RWPE1 (cell line): ENCODE measurements around the gene TMEM50B.
"Not testable (repeated sequence)": the region's sequence is repeated elsewhere in the genome, so short reads cannot be mapped to it uniquely, and the experiment has no call there.

Experiments used
- CTCF ChIA-PET: fragments of 350-600 bp; sonication (Branson Sonifier 250); formaldehyde crosslinking; extraction: SDS; loops from one replicate; lab custom pipeline; 2021; lab: Yijun Ruan, JAX
- POLR2A ChIA-PET: fragments of 400-600 bp; formaldehyde crosslinking; extraction: SDS; loops from one replicate; lab custom pipeline; 2020; ENCODE audit warnings: antibody characterized with exemption; ENCODE audit not compliant: low non-redundant PET; lab: Yijun Ruan, JAX
- DNase-seq: peaks from one replicate; pipeline ENCODE4 v3.0.0; 2012; ENCODE audit warnings: low spot score
- H3K27ac ChIP-seq: fragments of 450-650 bp; 2 replicates; pipeline ENCODE4 v1.5.1; 2017
- TF ChIP-seq, protein P1 (sequence below): fragments of 450-650 bp; conservative IDR thresholded peaks from 2 replicates; pipeline ENCODE4 v1.5.1; 2017; ENCODE audit warnings: low read depth, mild to moderate bottlenecking

The TMEM50B gene

DNA sequence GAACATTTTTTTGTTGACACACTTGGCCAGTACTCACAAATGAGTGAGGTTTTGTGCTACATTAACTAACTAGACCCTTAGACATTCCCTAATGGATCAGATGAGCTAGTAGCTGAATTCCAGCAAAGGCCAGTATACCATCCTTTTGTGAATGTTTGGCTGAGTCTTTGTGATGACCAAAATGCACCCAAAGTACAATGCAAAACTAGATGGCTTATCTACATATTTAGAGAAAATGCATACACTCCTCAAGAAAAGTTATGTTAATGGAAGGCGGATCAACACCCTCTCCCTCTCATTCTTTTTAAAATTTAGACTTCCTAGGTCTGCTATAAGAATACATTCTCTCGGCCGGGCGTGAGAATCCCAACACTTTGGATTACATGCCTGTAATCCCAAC lies 31.9 kb upstream of the TMEM50B start:
- DNase-seq, result no peak
- POLR2A ChIA-PET, result no interaction called here
- TF ChIP-seq, protein P1, sequence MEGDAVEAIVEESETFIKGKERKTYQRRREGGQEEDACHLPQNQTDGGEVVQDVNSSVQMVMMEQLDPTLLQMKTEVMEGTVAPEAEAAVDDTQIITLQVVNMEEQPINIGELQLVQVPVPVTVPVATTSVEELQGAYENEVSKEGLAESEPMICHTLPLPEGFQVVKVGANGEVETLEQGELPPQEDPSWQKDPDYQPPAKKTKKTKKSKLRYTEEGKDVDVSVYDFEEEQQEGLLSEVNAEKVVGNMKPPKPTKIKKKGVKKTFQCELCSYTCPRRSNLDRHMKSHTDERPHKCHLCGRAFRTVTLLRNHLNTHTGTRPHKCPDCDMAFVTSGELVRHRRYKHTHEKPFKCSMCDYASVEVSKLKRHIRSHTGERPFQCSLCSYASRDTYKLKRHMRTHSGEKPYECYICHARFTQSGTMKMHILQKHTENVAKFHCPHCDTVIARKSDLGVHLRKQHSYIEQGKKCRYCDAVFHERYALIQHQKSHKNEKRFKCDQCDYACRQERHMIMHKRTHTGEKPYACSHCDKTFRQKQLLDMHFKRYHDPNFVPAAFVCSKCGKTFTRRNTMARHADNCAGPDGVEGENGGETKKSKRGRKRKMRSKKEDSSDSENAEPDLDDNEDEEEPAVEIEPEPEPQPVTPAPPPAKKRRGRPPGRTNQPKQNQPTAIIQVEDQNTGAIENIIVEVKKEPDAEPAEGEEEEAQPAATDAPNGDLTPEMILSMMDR, result no peak
- CTCF ChIA-PET, result no interaction called here
- no peak overlapping the region for H3K27ac ChIP-seq

DNA sequence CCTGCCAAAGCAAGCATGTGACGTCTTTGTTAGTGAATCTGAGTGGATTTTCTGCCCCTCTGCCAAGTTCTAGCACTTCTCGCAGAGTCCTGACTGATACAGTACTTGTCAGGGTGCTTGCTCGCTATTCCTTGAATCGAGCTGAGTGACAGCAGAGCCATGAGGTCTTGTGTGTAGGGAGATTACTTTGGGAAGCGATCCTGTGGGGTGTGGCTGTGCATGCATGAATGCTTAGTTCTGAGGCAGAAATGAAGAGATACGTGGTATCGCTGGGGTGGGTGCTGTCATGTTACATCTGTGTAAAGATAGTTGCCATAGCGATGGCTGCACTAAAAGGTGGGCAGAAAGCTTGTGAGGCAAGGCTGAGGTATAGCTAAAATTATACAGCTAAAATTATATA lies 31.1 kb upstream of the TMEM50B start:
- TF ChIP-seq, protein P1, result no peak
- CTCF ChIA-PET, result no interaction called here
- DNase-seq, result no peak
- H3K27ac ChIP-seq, result no peak overlapping the region
- POLR2A ChIA-PET, result no interaction called here

DNA sequence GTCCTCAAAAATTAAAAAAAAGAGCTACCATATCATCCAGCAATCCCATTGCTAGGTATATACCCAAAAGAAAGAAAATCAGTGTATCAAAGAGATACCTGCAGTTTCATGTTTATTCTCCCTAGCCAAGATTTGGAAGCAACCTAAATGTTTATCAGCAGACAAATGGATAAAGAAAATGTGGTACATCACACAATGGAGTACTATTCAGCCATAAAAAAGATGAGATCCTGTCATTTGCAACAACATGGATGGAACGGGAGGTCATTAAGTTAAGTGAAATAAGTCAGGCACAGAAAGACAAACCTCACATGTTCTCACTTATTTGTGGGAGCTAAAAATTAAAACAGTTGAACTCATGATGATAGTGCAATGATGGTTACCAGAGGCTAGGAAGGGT lies 27.2 kb upstream of the TMEM50B start:
- CTCF ChIA-PET, H3K27ac ChIP-seq, DNase-seq, POLR2A ChIA-PET: not testable (repeated sequence)

DNA sequence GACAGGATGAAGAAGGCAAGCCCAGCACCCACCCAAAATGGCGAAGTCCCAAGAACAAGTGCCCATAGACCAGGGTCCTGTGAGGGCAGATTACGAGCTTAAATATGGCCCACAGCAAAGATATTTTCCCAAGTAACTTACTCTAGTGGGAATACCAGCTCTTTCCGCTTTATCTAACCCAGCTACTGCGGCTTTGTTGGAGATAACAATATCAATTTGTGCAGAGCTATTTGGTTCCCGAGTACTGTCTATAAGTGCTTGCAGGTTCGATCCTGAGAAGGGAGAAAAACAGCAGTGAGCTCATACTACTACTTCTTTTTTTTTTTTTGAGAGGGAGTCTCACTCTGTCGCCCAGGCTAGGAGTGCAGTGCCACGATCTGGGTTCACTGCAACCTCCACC lies 26.1 kb upstream of the TMEM50B start:
- TF ChIP-seq, protein P1, result no peak
- POLR2A ChIA-PET, result no interaction called here

DNA sequence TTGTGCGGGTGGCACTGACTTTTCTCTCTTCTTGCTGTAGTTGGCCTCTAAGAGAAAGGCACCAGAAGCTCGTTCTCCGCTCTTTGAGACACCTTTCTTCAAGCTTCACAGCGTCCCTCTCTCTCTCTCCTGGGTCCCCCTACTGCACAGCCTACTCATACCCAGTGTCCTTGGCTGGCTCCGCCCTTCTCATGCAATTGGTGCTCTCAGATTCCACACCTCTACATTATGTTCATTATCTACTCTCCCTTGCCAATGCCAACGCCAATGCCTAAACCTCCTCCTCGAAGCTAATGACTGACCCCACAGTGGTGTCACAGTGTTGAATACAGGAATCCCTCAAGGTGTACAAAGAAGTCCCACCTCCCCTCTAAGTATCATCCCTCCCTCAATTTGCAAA lies 16.6 kb upstream of the TMEM50B start:
- no peak overlapping the region for H3K27ac ChIP-seq
- TF ChIP-seq, protein P1, result no peak
- ChIA-PET CTCF (no interaction called here), POLR2A (no interaction called here)
- no peak for DNase-seq

More for the DNA sequence above, 26.1 kb upstream of the TMEM50B start:
- no peak for DNase-seq
- CTCF ChIA-PET, result interaction anchor here (0.5 kb wide), 1 partner anchor 30 kb away, joined by 3 read pairs; no protein-coding TSS in a partner anchor
- H3K27ac ChIP-seq, result no peak overlapping the region

DNA sequence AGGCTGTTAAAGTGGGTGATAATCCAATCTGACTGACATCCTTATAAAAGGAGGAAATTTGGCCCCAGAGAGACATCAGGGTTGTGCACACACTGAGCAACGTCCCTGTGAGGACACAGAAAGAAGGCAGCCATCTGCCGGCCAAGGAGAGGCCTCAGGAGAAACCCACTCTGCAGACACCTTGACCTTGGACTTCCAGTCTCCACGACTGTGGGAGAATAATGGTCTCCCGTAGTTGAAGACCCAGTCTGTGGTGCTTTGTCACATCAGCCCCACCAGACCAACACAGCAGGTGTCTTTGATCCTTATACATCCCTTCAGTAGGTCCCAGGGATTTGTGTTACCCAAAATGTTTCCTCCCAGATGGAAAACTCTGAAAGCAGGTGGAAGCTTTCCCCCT lies 16.0 kb upstream of the TMEM50B start:
- CTCF ChIA-PET, result no interaction called here
- TF ChIP-seq, protein P1, result no peak
- DNase-seq, result no peak
- POLR2A ChIA-PET, result no interaction called here
- no peak overlapping the region for H3K27ac ChIP-seq

DNA sequence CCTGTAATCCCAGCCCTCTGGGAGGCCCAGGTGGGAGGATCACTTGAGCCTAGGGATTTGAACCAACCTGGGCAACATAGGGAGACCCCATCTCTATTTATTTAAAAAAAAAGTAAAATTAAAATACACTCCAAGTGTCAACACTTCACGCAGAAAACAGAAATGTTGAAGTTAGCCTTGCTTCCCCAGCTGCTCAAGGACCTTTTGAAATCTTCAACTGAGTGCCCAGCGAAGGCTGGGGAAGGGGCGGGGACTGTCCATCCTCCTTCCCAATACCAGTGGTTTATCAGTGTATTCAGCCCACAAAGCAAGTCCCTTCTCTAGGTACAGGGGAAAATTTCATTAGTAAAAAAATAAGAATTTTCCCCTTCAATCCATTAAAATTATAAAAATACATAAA lies 14.0 kb upstream of the TMEM50B start:
- TF ChIP-seq, protein P1, result no peak
- H3K27ac ChIP-seq, result no peak overlapping the region
- ChIA-PET CTCF (no interaction called here), POLR2A (no interaction called here)
- no peak for DNase-seq
